Measurements from ENCODE around the gene PLEKHH1.
"Not testable (repeated sequence)": the region's sequence is repeated elsewhere in the genome, so short reads cannot be mapped to it uniquely, and the experiment has no call there.

Gene PLEKHH1

DNA sequence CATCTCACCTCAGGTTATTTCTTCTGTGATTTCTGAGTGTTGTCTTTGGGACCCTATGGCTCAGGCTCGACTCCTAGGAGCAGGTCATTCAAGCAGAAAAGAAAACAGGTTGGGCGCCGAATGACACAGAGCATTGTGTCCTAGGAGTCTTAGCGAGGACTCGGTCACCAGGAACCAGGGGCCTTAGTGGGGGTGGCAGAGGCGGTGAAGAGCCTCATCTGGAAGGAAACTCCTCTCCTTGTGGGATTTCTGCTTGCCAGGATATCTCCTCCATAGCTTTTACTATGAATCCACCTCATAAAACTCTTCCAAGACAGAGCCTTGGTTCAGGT lies 630 bp downstream of the PLEKHH1 start:
- DNase-seq (ENCODE audit: low spot score) = no peak

DNA sequence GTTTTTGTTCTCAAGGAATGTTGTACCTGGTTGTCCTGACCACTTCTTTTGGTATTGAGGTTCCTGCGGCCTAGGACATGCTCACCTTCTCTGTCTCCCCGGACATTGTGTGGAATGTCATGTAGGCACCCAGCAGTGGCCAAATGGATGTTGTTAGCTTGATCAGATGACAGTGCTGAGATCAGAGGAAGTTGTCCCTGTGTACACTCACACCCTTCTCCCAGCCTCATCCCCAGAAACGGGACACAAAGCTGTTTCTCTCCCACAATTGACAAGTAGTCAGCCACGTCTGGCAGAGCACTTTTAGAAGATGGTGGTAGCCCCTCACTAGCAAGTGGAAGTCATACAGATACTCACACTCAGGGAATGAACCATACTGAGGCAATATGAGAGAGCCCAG lies 3.0 kb downstream of the PLEKHH1 start:
- no peak for DNase-seq (ENCODE audit: low spot score)

DNA sequence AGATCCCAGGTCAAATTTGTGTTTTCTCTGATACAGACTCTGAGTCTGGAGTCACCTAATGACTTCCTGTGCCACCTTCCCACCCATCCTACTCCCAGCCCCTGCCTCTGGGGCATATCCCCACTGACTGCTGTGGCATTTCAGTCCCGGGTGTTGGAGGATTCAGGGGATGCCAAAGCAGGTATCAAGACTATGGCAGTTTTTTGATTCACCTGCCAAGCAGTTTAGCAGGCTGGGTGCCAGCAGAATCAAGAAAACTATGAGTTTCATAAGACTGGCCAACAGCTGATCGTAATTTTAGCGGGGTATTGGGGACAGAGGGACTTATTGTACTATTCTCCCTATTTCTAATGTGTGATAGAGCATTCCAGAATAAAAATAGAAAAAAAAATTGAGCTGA lies 4.6 kb downstream of the PLEKHH1 start:
- DNase-seq (ENCODE audit: low spot score) = no peak

DNA sequence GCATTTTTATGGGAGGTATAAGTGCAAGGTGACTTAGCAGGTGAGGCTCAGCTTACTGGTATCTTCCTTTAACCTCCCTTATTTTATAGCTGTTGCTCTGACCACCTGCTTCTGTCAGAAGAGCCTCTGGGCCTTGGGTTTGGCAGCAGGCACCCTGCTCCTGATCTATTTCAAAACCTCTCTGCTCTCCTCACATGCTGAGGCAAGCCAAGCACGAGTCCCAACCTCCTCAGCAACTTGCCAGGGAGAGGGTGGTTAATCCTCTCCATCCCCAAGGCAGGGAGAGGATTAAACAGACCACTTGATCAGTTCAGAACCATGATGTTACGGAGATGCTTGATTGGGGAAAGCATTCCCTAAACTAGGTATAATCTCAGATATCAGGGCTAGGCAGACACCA lies 5.4 kb downstream of the PLEKHH1 start:
- no peak for DNase-seq (ENCODE audit: low spot score)

DNA sequence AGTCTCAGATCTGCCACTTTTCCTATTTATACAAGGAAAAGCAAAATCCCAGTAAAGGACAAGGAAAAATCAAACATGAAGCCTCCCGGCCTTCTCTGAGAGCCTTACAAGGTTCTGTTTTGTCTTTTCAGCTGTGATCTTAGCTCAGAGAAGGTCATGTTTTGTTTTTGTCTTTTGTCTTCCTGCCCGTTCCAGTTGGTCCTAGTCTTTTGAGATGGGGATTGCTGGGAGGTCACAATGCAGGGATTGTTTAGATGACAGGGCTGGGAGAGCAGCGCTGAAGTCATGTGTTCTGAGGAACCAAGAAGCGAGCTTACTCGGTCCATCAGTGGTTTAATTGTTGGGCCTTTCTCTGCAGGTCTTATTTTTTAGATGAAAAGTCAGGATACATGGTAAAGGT lies 6.0 kb downstream of the PLEKHH1 start:
- no peak for DNase-seq (ENCODE audit: low spot score)

DNA sequence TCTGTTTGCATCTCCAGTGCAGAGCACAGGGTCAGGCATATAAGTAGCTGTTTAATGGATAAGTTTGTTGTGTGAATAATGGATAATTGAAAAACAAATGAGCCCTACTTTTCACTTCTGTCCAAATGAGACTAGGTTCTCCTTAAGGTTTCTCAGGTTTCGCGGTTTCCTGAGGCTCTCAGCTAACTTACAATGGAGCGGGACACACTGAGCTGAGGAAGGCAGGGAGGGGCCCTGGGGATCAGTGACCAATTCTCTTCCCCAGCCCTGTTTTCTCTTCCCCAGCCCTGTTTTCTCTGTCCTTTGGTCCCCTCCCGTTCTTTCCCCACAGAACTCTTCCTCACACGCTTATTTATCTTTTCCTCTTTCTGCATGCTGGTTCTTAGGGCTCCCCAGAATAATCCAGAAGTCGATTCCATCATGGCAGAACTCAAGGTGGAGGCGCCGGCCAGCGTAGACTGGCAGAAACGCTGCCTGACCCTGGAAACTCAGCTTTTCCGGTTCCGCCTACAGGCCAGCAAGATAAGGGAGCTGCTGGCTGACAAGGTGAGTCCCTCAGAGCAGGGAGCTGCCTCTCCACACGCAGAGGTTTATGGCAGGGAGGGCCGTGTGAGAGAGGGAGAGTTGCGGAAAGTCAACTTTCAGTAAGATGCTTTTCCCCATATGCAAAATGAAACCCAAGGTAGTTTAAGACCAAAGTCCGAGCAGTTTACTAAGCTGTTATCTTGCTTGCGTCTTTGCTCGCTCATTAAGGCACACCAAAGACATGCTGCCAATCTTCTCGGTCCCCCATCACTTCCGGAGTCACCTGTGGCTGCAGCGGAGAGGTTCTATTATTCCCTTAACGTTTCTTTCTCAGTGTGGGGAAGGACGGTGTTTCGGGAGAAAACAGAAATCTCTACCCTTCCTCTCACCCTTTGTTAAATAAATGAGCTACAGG lies 8.6 kb downstream of the PLEKHH1 start:
- no peak for DNase-seq (ENCODE audit: low spot score)

DNA sequence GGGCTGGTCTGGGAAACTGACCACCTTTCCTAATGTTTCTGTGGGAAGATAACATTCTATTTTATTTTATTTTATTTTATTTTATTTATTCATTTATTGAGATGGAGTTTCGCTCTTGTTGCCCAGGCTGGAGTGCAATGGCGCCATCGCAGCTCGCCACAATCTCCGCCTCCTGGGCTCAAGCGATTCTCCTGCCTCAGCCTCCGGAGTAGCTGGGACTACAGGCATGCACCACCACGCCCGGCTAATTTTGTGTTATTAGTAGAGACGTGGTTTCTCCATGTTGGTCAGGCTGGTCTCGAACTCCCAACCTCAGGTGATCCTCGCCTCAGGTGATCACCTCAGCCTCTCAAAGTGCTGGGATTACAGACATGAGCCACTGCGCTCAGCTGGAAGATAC lies 9.5 kb downstream of the PLEKHH1 start:
- not testable (repeated sequence) for DNase-seq (ENCODE audit: low spot score)

DNA sequence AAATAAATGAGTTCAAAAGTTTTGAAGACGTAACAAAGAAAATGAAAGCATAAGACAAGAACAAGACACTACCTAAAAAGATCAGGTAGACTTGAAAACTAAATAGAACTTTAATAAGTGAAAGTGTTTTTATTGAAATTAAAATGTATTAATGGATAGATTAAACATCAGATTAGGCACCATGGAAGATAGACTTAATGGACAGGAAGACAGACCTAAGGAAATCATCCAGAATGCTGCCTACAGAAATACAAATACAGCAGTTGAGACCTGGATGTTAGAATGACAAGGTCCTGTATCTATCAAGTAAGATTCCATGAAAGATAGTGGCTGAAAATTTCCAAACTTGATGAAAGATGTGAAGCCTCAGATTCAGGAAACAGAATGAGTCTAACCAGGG lies 11.5 kb downstream of the PLEKHH1 start:
- DNase-seq (ENCODE audit: low spot score) = no peak

DNA sequence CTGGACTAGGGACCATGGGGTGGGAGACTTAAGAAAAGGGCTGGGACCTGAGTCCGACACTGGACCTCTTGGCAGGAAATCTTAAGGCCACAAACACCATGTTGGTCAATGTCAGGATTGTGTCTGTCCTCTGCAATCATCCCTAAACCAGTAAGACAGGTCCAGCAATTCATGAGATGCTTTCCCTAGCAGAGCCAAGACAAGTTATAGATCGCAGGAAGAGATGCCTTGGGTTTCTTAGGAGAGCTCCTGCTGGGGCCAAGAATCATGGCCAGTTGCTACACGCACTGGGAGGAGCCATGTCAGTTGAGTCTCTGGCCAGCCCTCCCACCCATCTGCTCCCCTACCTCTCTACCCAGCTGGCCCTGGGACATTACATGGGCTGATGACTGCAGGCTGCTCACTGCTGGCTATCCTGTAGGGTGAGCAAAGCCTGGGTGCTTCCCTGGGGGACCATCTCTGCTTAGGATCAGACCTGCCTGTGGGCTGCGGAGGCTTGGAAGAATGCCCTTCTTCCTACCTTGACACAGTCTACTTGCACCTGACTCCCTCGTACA lies 14.2 kb downstream of the PLEKHH1 start:
- no peak for DNase-seq (ENCODE audit: low spot score)

DNA sequence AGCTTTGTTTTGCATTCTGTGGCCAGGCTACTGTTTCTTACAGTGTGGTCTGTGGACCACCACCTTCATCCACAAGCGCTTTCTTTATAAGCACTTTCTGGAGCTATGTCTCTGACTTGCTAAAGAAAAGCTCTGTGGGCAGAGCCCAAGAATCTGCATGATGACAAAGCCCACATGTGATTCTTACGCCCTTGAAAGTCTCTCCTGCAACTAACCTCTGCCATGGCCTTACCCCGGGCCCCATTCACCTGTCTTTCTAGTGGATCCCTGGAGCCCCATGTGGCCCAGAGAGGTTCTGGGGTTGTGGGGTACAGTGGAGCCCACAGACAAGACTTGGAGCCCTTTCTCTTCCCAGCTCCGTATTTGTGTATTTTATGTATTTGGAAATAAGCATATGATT lies 16.6 kb downstream of the PLEKHH1 start:
- DNase-seq (ENCODE audit: low spot score) = no peak

DNA sequence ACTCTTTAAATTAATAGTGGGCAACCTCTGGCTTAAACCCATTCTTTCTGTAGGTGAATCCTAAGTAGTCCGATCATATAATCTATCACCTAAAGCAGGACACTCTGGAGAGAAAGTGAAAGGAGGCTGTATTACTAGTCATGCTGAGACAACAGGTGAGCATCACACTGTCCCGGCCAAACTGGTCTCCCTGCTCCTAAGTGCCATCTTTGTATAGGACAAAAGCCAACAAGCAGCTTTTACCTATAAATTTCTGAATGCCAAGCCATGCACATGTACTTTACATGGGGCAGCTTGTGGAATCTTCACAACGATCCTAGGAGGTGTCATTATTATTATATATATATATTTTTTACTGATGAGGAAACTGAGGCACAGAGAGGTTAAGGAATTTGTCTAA lies 18.0 kb downstream of the PLEKHH1 start:
- DNase-seq (ENCODE audit: low spot score) = no peak

DNA sequence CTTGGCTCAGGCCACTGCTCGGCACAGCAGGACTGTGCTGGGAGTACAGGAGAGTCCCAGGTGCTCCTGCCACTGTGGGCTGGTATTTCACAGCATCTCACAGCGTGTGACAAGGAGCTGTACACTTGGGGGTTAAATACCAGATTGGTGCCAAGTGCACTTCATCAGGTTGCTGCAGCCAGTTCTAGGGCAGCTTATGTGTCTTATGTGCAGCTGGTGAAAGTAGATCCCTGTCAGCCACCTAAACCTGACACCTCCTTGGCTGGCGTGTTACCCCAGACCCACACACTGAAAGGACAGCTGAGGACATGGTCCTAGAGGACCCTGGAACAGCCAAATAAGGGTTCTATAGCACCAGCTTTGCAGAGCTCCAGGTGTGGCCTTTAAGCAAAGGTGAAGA lies 18.9 kb downstream of the PLEKHH1 start:
- DNase-seq (ENCODE audit: low spot score) = no peak

DNA sequence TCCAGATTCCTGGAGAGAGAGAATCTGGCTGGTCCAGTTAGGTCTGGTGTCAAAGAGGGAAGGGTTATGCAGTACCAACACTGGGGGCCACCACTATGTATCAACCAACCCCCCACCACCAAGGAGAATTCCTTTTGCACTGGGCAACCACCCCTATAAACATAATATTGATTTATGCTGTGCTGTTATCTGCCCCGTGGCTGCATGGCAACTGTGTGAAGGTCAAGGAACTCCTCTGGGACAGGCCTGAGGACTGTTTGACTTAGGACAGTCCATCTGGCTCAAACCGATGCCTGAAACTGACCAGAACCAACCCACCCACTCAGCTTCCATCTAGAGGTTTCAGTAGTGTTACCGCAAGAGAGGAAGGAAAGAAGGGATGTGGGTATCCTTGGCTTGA lies 20.5 kb downstream of the PLEKHH1 start:
- DNase-seq (ENCODE audit: low spot score) = no peak

DNA sequence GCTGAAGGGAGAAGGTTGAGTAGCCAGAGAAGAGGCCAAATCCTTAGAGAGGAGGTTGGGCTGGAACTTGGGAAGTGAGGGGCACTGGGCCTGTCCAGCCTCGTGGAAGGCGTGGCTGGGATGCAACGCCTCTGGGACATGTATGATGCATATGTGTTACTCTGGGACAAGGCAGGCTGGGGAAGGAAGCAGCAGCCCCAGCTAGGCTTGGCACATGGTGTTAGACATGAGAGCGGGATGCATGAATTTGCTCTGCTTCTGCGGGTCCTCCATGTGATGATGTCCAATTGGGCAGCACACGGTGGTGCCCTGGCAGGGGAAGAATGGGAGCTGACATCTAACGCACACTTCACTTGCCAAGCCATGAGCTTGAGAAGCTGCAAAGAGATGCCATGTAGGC lies 21.3 kb downstream of the PLEKHH1 start:
- no peak for DNase-seq (ENCODE audit: low spot score)

DNA sequence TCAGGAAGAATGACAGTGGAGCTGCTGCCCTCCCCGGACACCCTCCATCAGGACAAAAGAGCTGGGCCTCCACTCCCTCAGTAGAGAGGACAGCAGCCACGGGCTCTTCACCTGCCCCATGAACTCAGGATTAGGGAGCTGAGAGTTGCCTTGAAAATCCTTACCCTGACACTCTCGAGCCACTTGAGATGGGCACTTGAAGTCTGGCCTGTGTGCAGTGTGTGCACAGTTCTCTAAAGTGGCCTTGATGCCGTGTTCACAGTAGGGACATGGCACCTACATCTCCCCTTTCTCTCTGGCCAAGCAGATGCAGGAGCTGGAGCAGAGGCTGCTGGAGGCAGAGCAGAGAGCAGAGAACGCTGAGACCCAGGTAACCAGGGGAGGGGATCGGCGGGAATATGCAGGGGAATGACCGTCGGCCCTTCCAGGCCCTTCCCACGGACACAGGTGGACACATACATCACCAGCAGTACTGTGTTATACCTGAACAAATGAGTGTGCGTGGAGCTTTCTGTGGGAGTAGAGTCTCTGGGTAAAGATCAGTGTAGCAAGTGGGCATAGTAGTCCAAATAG lies 22.5 kb downstream of the PLEKHH1 start:
- DNase-seq (ENCODE audit: low spot score) = no peak

DNA sequence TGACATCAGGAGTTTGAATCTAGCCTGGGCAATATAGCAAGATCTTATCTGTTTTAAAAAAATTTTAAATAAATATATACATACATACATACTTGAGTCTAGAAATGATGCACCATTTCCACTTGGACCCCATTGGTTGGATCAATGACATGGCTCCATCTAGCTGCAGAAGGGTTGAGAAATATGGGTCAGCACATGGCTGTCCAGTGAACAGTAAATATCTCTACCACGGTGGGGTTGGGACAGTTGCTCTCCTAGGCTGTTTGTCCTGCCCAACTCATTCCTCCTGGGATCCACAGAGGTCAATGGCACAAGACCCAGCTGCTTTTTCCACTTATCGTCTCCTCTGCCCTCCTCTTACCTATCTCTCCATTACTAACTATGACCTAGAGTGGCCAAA lies 23.6 kb downstream of the PLEKHH1 start:
- DNase-seq (ENCODE audit: low spot score) = no peak

DNA sequence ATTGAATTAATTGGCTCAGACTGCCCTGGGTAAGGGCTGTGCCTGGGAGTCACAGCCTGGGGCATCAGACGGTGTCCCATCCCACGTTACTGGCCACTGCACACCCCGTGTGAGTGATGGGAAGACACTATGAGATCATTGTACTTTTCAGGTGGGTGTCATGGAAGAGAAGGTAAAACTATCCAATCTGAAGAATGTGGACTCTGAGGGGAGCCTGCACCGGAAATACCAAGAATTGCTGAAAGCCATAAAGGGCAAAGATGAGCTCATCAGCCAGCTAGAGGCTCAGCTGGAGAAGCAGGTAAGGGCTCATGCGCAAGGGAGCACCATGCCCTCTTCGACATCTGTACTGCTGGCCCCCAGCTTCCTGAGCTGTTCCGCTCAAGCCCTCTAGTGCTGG lies 24.0 kb downstream of the PLEKHH1 start:
- no peak for DNase-seq (ENCODE audit: low spot score)

DNA sequence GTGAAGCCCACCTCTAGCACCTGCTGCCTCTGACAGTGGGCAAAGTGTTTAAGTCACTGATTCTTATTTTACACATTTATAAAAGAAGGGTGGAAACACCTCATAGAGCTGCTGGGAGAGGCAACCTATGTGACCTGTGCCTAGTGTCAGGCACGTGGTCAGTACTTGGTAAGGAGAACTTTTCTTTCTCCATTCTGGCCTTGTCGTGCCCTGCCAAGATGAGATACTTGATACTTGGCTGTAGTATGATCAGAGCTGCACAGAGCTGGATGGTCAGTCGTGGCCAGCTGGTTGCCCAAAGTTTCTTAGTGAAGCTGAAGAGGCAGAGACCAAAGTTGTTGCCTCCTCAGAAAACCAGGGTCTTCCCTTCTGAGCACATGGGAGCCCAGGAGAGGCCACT lies 24.6 kb downstream of the PLEKHH1 start:
- DNase-seq (ENCODE audit: low spot score) = no peak

DNA sequence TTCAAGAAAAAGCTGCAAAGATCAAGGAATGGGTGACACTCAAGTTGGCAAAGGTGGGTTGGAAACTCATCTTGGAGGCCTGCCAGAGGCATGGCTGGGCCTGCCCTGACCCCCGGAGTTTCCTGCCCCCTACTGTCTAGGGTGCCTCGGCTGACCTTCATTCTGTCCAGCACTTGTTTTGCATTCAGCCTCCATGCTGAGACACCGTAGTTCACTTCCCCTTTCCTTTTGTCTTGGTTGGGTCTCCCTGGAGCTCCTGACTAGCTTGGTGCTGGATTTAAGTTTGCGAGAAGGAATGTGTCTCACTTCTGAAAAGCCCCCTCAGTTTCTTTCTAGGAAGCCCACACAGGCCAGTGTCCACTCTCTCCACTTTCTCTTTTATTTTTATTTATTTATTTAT lies 26.5 kb downstream of the PLEKHH1 start:
- no peak for DNase-seq (ENCODE audit: low spot score)

DNA sequence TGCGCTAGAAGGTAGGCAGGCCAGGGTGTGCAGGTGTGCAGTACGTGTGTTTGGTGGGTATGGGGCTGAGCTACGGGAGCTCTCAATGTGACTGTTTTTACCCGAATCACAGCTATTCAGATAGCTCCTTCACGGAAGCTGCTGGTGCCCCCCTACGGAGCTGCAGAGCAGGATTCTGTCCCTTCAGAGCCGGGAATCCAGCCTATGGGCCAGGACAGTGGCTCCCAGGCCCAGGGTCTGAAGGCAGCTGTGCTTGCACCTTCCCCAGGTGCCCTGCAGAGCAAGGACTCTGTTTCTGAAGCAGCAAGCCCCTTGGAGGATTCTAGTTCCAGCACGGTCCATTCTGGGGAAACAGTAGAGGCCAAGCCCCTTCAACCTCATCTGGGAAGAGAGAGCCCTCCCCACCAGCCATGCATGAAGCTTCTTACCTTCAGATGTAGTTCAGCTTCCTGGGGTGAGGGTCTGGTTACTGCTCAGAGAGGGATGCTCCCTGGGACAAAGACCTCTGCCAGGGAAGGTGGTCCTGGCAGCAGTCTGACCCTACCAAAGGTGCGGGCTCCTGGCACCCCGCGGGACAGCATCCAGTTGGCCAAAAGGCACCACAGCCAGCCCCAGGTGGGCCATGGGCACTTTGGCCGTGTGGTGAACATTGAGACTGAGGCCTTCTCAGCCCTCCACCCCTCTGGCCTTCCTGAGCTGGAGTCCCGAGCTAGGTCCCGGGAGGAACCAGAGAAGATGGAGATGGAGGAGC lies 29.1 kb downstream of the PLEKHH1 start:
- DNase-seq (ENCODE audit: low spot score) = no peak

DNA sequence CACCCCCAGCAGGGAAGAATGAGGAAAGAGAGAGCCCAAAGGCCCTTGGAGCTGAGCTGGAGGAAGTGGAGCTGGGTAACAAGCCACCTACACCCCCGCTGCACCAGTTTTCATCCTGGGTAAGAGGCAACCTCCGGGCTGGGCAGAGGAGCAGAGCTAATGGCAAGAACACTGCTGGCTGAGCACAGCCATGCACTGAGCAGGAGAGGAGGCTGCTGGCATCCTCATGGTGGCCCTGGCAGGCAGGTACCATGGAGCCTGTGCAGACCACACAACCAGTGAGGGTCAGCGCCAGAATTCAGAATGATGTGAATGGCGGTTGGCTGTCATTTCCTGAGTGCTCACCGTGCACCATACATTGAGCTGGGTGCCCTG lies 29.7 kb downstream of the PLEKHH1 start:
- DNase-seq (ENCODE audit: low spot score) = no peak

DNA sequence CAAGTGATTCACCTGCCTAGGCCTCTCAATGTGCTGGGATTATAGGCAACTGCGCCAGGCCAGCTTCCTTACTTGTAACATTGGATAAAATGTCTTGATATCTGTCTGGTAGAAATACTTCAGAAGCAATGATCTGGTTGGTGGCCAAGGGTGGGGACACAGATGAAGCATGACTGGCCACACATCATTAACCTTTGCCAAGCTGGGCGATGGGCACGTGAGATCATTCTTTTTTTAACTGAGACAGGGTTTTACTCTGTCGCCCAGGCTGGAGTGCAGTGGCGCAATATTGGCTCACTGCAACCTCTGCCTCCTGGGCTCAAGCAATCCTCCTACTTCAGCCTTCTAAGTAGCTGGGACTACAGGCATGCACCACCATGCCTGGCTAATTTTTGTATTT lies 31.1 kb downstream of the PLEKHH1 start:
- DNase-seq (ENCODE audit: low spot score) = no peak

DNA sequence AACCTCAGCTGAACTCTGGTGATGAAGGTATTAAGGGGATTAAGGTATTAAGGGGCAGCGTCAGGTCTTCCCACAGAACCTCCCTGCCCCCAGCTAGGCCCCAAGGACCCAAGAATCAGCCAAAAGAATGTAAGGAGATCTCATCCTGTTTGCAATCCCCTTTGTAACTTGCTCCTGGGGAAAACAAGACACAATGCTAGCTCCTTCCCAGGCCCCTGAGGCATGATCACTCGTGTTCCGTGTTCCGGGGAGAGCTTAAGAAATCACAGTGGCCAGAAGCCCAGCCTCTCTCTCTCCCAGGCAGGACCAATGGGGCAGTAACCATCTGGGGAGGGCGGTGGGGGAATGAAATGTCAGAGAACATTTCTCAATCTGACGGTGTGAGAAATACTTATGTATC lies 33.8 kb downstream of the PLEKHH1 start:
- DNase-seq (ENCODE audit: low spot score) = no peak
